ENCODE measurements around the gene GET3.
A peak's percentile ranks its signal among the peaks of the same experiment; 100 is the strongest.
"Not testable (repeated sequence)": the region's sequence is repeated elsewhere in the genome, so short reads cannot be mapped to it uniquely, and the experiment has no call there.

GET3 gene

GRCh38 chr19:12736995-12737834 is at the start of gene GET3:
GET3 (plus strand) TSS chr19:12737497; CDS start chr19:12737506, 9 bp downstream.
- peak; percentile 100 for DNase-seq

- DNase-seq = no peak
These were observed 48.3 kb upstream of the GET3 start for GRCh38 chr19:12689012-12689411.

- no peak for DNase-seq
These were observed 47.6 kb upstream of the GET3 start for GRCh38 chr19:12689581-12690216.

GRCh38 chr19:12692960-12693359 is 44.3 kb upstream of the GET3 start:
- no peak for DNase-seq

- no peak for DNase-seq
These were observed 42.7 kb upstream of the GET3 start for GRCh38 chr19:12694641-12695040.

- no peak for DNase-seq
These were observed 42.2 kb upstream of the GET3 start for GRCh38 chr19:12695096-12695495.

GRCh38 chr19:12695514-12695913 is 41.8 kb upstream of the GET3 start:
- no peak for DNase-seq

GRCh38 chr19:12695997-12696365 is 41.3 kb upstream of the GET3 start:
- no peak for DNase-seq

GRCh38 chr19:12696366-12697335 is 40.6 kb upstream of the GET3 start, which contains the start of gene FBXW9:
FBXW9 (minus strand) TSS chr19:12696631; CDS start chr19:12696581, 50 bp downstream.
- DNase-seq = peak; percentile 70

GRCh38 chr19:12697425-12697824 is 39.9 kb upstream of the GET3 start:
- DNase-seq = not testable (repeated sequence)

GRCh38 chr19:12698138-12698537 is 39.2 kb upstream of the GET3 start:
- DNase-seq = no peak

GRCh38 chr19:12701596-12702282 is 35.6 kb upstream of the GET3 start:
- DNase-seq = no peak

- DNase-seq = no peak
These were observed 34.3 kb upstream of the GET3 start for GRCh38 chr19:12703046-12703445.

GRCh38 chr19:12705169-12705568 is 32.1 kb upstream of the GET3 start:
- no peak for DNase-seq

GRCh38 chr19:12705654-12706331 is 31.5 kb upstream of the GET3 start:
- DNase-seq = no peak

- DNase-seq = no peak
These were observed 31.0 kb upstream of the GET3 start for GRCh38 chr19:12706332-12706718.

GRCh38 chr19:12708641-12709040 is 28.7 kb upstream of the GET3 start:
- no peak for DNase-seq

- DNase-seq = no peak
These were observed 26.1 kb upstream of the GET3 start for GRCh38 chr19:12711187-12711586.

- not testable (repeated sequence) for DNase-seq
These were observed 25.2 kb upstream of the GET3 start for GRCh38 chr19:12712077-12712476.

- DNase-seq = not testable (repeated sequence)
These were observed 24.0 kb upstream of the GET3 start for GRCh38 chr19:12713304-12713703.

GRCh38 chr19:12715102-12715501 is 22.2 kb upstream of the GET3 start:
- no peak for DNase-seq

GRCh38 chr19:12715929-12716328 is 21.4 kb upstream of the GET3 start:
- no peak for DNase-seq
